MM.1S (cell line): Measurements from ENCODE around the gene PIK3IP1.

Experiments
- DNase-seq: peaks from one replicate; pipeline ENCODE4 v3.0.0-alpha.2; 2015
- H2AFZ ChIP-seq: fragments of 300-600 bp; sonication (generic); 2 replicates; pipeline ENCODE4 v1.6.0; 2016; ENCODE audit warnings: antibody characterized with exemption, low read length
- H3F3A ChIP-seq: fragments of 300-600 bp; sonication (generic); 2 replicates; pipeline ENCODE4 v1.6.1; 2016; ENCODE audit warnings: mild to moderate bottlenecking, antibody characterized with exemption, low read length, moderate library complexity, mixed read lengths; ENCODE audit not compliant: insufficient read depth
- H3K27ac ChIP-seq: fragments of 300-600 bp; sonication (generic); 2 replicates; pipeline ENCODE4 v1.5.1; 2016; ENCODE audit warnings: mild to moderate bottlenecking, low read length
- H3K27me3 ChIP-seq: fragments of 300-600 bp; sonication (generic); replicated peaks from 2 replicates; pipeline ENCODE4 v1.6.0; 2016; ENCODE audit warnings: low read length; ENCODE audit not compliant: insufficient read depth
- H3K36me3 ChIP-seq: fragments of 300-600 bp; sonication (generic); replicated peaks from 2 replicates; pipeline ENCODE4 v1.6.1; 2016; ENCODE audit warnings: mild to moderate bottlenecking, low read length, mixed read lengths; ENCODE audit not compliant: insufficient read depth
- H3K4me1 ChIP-seq: fragments of 300-600 bp; sonication (generic); 2 replicates; pipeline ENCODE4 v1.6.1; 2016; ENCODE audit warnings: low read length, mixed read lengths
- H3K4me2 ChIP-seq: fragments of 300-600 bp; sonication (generic); 2 replicates; pipeline ENCODE4 v1.6.0; 2016; ENCODE audit warnings: low read depth, low read length
- H3K4me3 ChIP-seq: fragments of 300-600 bp; sonication (generic); 2 replicates; pipeline ENCODE4 v1.5.1; 2016; ENCODE audit warnings: low read length, mixed read lengths
- H3K79me2 ChIP-seq: fragments of 300-600 bp; sonication (generic); 2 replicates; pipeline ENCODE4 v1.6.1; 2016; ENCODE audit warnings: mixed run types, low read length, mixed read lengths
- H3K9ac ChIP-seq: fragments of 300-600 bp; sonication (generic); 2 replicates; pipeline ENCODE4 v1.6.1; 2016; ENCODE audit warnings: low read length, mixed read lengths
- H3K9me2 ChIP-seq: fragments of 300-600 bp; sonication (generic); replicated peaks from 2 replicates; pipeline ENCODE4 v1.6.1; 2016; ENCODE audit warnings: mild to moderate bottlenecking, low read length, mixed read lengths; ENCODE audit not compliant: insufficient read depth
- H3K9me3 ChIP-seq: fragments of 300-600 bp; sonication (generic); replicated peaks from 2 replicates; pipeline ENCODE4 v1.6.1; 2016; ENCODE audit warnings: mild to moderate bottlenecking, low read length, mixed read lengths; ENCODE audit not compliant: insufficient read depth
- H4K20me1 ChIP-seq: fragments of 300-600 bp; sonication (generic); 2 replicates; pipeline ENCODE4 v1.6.1; 2016; ENCODE audit warnings: mild to moderate bottlenecking, low read length, moderate library complexity, mixed read lengths; ENCODE audit not compliant: insufficient read depth
- EZH2 ChIP-seq: fragments of 300-600 bp; sonication (generic); optimal IDR thresholded peaks from 2 replicates; pipeline ENCODE3; 2017; ENCODE audit warnings: low read depth, mild to moderate bottlenecking, antibody characterized with exemption, low read length, mixed read lengths
- EZH2phosphoT487 ChIP-seq: fragments of 300-600 bp; sonication (generic); IDR thresholded peaks from 2 replicates; pipeline ENCODE4 v1.6.1; 2018; ENCODE audit warnings: antibody characterized with exemption, low read length
- TF ChIP-seq, protein P1 (sequence below): fragments of 300-600 bp; sonication (generic); IDR thresholded peaks from 2 replicates; pipeline ENCODE4 v1.5.1; 2016; ENCODE audit warnings: antibody characterized with exemption, low read length, mixed read lengths

Gene PIK3IP1

DNA sequence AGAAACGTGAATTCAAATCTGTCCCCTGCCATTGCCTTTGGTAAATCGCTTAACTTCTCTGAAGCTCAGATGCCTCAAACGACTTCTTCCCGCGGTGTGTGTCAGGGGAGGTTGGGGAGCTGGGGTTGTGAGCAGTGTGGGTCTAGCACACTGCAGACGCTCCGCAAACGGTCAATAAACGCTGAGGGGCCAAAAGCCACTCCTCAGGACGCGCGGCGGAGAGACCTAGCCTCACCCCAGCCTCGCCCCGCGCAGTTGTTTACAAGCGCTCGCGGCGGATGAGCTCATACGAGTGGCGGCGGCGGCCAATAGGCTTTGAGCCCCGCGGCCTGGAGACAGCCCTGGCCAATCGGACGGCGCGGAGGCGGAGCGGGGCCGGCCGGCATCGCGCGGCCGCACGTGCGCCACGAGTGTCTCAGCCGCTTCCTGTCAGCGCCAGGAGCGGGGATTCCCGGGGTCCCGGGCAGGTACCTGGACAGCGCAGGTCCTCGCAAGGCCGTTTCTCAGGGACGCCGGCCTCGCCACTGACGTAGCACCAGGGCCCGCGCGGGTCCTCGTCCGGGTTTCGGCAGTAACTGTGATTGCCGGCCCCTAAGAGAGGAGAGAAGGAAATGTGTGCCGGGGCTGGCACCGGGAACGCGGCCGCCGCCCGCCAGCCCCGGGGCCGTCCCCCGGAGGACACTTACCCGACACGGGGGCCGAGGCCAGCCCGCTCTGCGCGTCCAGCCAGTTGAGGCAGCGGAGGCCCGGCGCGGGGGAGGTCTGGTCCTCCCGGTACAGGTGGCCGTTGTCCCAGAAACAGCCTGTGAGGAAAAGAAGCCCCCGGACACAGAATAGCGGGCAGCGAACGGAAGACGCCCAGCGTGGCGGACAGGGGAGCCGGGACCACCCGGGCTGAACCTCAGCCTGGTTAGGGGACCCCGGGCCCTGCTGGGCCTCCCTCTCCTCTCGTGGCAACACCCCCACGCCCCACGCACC, 1.5 kb downstream of the PIK3IP1 start:
- no peaks in the 10 kb centered on the region for H3K9me2 ChIP-seq
- peak; percentile 96 for DNase-seq
- peak overlapping the region; percentile 78 for H2AFZ ChIP-seq
- peak overlapping the region; percentile 83 for H3K27ac ChIP-seq
- H3K36me3 ChIP-seq, result no peaks in the 10 kb centered on the region
- peak overlapping the region; percentile 98 for H3K4me2 ChIP-seq
- H4K20me1 ChIP-seq, result no peaks in the 10 kb centered on the region
- peaks cover 25% of the 10 kb centered on the region for H3K79me2 ChIP-seq
- no peaks in the 10 kb centered on the region for H3K9me3 ChIP-seq
- TF ChIP-seq, protein P1, sequence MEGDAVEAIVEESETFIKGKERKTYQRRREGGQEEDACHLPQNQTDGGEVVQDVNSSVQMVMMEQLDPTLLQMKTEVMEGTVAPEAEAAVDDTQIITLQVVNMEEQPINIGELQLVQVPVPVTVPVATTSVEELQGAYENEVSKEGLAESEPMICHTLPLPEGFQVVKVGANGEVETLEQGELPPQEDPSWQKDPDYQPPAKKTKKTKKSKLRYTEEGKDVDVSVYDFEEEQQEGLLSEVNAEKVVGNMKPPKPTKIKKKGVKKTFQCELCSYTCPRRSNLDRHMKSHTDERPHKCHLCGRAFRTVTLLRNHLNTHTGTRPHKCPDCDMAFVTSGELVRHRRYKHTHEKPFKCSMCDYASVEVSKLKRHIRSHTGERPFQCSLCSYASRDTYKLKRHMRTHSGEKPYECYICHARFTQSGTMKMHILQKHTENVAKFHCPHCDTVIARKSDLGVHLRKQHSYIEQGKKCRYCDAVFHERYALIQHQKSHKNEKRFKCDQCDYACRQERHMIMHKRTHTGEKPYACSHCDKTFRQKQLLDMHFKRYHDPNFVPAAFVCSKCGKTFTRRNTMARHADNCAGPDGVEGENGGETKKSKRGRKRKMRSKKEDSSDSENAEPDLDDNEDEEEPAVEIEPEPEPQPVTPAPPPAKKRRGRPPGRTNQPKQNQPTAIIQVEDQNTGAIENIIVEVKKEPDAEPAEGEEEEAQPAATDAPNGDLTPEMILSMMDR, result no peak
- TF ChIP-seq EZH2phosphoT487, result no peak
- no peak for TF ChIP-seq EZH2
- peaks cover 50% of the 10 kb centered on the region for H3K4me1 ChIP-seq
- peak overlapping the region; percentile 71 for H3K4me3 ChIP-seq
- no peaks in the 10 kb centered on the region for H3K27me3 ChIP-seq
- H3F3A ChIP-seq, result peaks cover 53% of the 10 kb centered on the region
- H3K9ac ChIP-seq, result peak overlapping the region; percentile 92

GRCh38 chr22:31289344-31289743, 2.9 kb downstream of the PIK3IP1 start:
- Histone ChIP-seq H3K27me3 (no peaks in the 10 kb centered on the region), H3K4me2 (peak overlapping the region; percentile 98; the same call in 1 of the 2 replicates), H3F3A (peaks cover 58% of the 10 kb centered on the region), H3K27ac (peak overlapping the region; percentile 83; the same call in 1 of the 2 replicates), H3K4me3 (peak overlapping the region; percentile 71; the same call in 1 of the 2 replicates), H3K9ac (peak overlapping the region; percentile 92), H3K36me3 (no peaks in the 10 kb centered on the region), H4K20me1 (no peaks in the 10 kb centered on the region), H3K9me2 (no peaks in the 10 kb centered on the region), H2AFZ (no peak overlapping the region), H3K79me2 (peaks cover 25% of the 10 kb centered on the region), H3K9me3 (no peaks in the 10 kb centered on the region), H3K4me1 (peaks cover 61% of the 10 kb centered on the region)
- no peak for DNase-seq
- no peak for TF ChIP-seq EZH2
- no peak for TF ChIP-seq EZH2phosphoT487
- TF ChIP-seq, protein P1, result no peak

DNA sequence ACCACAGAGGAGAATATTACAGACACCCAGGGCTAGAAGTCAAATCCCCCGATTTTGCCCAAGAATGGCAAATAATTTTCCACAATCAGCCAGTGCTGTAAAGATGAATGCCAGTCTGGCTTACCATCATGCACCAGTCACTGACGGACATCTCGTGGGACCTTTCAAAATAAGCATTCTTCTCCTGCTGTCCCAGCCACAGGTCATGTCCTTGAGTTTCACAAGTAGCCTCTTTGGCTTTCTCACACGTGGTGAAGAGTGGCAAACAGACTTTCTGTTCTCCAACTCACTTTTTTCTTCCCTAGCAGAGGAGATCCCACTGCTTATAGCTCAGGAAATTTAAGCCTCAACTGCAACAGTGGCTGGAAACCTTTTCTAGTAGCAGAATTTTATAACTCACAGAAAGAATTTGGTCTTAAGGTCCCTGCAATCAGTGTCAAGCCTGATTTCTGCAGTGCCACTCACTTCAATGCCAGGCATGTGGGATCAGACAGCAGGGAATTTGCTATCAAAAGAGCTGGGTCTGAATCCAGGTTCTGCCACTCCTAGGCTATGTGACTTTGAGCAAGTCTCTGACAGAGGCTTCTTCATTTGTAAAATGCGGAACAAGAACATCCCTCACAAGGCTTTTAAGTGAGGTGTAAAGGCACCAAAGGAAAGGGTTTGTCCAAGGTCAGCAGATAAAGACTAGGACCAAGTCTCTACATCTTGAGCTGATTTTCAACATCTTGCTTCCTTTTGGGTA, 3.6 kb downstream of the PIK3IP1 start:
- peaks cover 57% of the 10 kb centered on the region for H3K4me1 ChIP-seq
- no peak overlapping the region for H3K4me2 ChIP-seq

More for the DNA sequence above, 3.6 kb downstream of the PIK3IP1 start:
- H3K9me3 ChIP-seq, result no peaks in the 10 kb centered on the region
- peaks cover 58% of the 10 kb centered on the region for H3F3A ChIP-seq
- no peak overlapping the region for H3K9ac ChIP-seq
- no peaks in the 10 kb centered on the region for H4K20me1 ChIP-seq
- no peaks in the 10 kb centered on the region for H3K9me2 ChIP-seq
- no peak overlapping the region; the same call in 1 of the 2 replicates for H3K27ac ChIP-seq
- TF ChIP-seq EZH2 (no peak), EZH2phosphoT487 (no peak)
- TF ChIP-seq, protein P1, result no peak
- H3K27me3 ChIP-seq, result no peaks in the 10 kb centered on the region
- DNase-seq, result no peak
- no peak overlapping the region for H2AFZ ChIP-seq
- peaks cover 25% of the 10 kb centered on the region for H3K79me2 ChIP-seq
- no peaks in the 10 kb centered on the region for H3K36me3 ChIP-seq
- H3K4me3 ChIP-seq, result no peak overlapping the region
